ENCODE results near the gene KIF18B. TPM values are rescaled to one million over a fixed set of nuclear protein-coding genes. Genes with fewer than 3 reads are reported as not detected.
"Not testable (repeated sequence)": the region's sequence is repeated elsewhere in the genome, so short reads cannot be mapped to it uniquely, and the experiment has no call there.

Gene KIF18B
- total RNA-seq, 1 donor from 2014 or later: 7.1 TPM

- no peaks in the 10 kb centered on the region for H3K9me3 Mint-ChIP-seq (ENCODE audit: unreplicated experiment)
- H3K4me1 Mint-ChIP-seq (ENCODE audit: unreplicated experiment): no peaks in the 10 kb centered on the region
- peaks cover 9% of the 10 kb centered on the region for H3K27me3 Mint-ChIP-seq (ENCODE audit: unreplicated experiment)
- H3K4me3 Mint-ChIP-seq (ENCODE audit: unreplicated experiment): no peak overlapping the region
- no peaks in the 10 kb centered on the region for H3K36me3 Mint-ChIP-seq (ENCODE audit: low read depth, unreplicated experiment)
- no peak overlapping the region for H3K27ac Mint-ChIP-seq (ENCODE audit: unreplicated experiment)
- TF ChIP-seq CTCF (IDR thresholded peaks at IDR 0.05; ENCODE audit: unreplicated experiment): no peak
- DNase-seq (ENCODE audit: low spot score): no peak
These were observed 5.4 kb upstream of the KIF18B start for GRCh38 chr17:44952946-44953475.

- Mint-ChIP-seq H3K27ac (ENCODE audit: unreplicated experiment) (no peak overlapping the region), H3K9me3 (ENCODE audit: unreplicated experiment) (no peaks in the 10 kb centered on the region), H3K4me3 (ENCODE audit: unreplicated experiment) (peak overlapping the region; percentile 91), H3K4me1 (ENCODE audit: unreplicated experiment) (no peaks in the 10 kb centered on the region), H3K36me3 (ENCODE audit: low read depth, unreplicated experiment) (no peaks in the 10 kb centered on the region), H3K27me3 (ENCODE audit: unreplicated experiment) (peaks cover 17% of the 10 kb centered on the region)
- DNase-seq (ENCODE audit: low spot score): no peak
- TF ChIP-seq CTCF (IDR thresholded peaks at IDR 0.05; ENCODE audit: unreplicated experiment): no peak
These were observed 782 bp upstream of the KIF18B start for GRCh38 chr17:44948315-44948795.

DNA sequence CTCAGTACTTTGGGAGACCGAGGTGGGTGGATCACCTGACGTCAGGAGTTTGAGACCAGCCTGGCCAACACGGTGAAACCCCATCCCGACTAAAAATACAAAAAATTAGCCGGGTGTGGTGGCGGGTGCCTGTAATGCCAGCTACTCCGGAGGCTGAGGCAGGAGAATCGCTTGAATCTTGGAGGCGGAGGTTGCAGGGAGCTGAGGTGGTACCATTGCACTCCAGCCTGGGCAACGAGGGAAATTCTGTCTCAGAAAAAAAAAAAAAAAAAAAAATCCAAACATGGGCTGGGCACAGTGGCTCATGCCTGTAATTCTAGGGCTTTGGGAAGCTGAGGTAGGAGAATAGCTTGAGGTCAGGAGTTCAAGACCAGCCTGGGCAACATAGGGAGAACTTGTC, 1.9 kb downstream of the KIF18B start:
- H3K27ac Mint-ChIP-seq (ENCODE audit: unreplicated experiment); H3K4me3 Mint-ChIP-seq (ENCODE audit: unreplicated experiment); H3K27me3 Mint-ChIP-seq (ENCODE audit: unreplicated experiment); H3K9me3 Mint-ChIP-seq (ENCODE audit: unreplicated experiment); H3K36me3 Mint-ChIP-seq (ENCODE audit: low read depth, unreplicated experiment); DNase-seq (ENCODE audit: low spot score); H3K4me1 Mint-ChIP-seq (ENCODE audit: unreplicated experiment): not testable (repeated sequence)

- Mint-ChIP-seq H3K36me3 (ENCODE audit: low read depth, unreplicated experiment) (no peaks in the 10 kb centered on the region), H3K9me3 (ENCODE audit: unreplicated experiment) (no peaks in the 10 kb centered on the region), H3K4me3 (ENCODE audit: unreplicated experiment) (no peak overlapping the region), H3K27me3 (ENCODE audit: unreplicated experiment) (peaks cover 4% of the 10 kb centered on the region), H3K4me1 (ENCODE audit: unreplicated experiment) (no peaks in the 10 kb centered on the region), H3K27ac (ENCODE audit: unreplicated experiment) (no peak overlapping the region)
- no peak for DNase-seq (ENCODE audit: low spot score)
- TF ChIP-seq CTCF (IDR thresholded peaks at IDR 0.05; ENCODE audit: unreplicated experiment): no peak
These were observed 5.1 kb downstream of the KIF18B start for GRCh38 chr17:44942456-44942855.

DNA sequence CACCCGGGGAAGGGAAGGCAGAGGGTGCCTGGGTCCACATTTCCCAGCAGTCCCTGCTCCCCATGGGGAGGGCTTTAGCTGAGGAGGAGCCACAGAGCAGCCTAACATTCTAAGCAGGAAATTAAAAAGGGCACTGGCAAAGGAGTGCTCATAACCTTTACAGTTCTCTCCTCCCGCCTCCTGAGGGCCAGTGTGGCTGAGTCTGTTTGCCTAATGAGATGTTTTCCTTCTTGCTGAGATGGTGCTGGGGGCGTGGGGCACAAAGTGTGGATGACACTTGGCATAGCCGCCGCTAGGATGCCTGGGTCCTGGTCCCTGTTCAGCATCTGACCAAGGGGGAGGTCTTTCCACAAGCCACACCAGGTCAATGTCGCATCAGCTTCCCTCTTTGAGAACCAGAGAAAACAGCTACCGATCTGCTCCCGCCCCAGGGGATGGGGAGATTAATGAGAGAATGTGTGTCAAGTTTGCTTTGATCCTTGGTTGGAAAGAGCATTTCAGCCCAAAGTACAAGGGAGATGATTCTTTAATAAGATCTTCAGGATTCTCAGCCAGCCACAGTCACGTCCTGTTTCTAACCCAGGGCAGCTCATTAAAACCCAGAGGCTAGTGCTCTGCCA, 5.8 kb downstream of the KIF18B start:
- Mint-ChIP-seq H3K27ac (ENCODE audit: unreplicated experiment) (no peak overlapping the region), H3K9me3 (ENCODE audit: unreplicated experiment) (no peaks in the 10 kb centered on the region), H3K4me1 (ENCODE audit: unreplicated experiment) (no peaks in the 10 kb centered on the region), H3K4me3 (ENCODE audit: unreplicated experiment) (no peak overlapping the region), H3K27me3 (ENCODE audit: unreplicated experiment) (peaks cover 4% of the 10 kb centered on the region), H3K36me3 (ENCODE audit: low read depth, unreplicated experiment) (no peaks in the 10 kb centered on the region)
- no peak for TF ChIP-seq CTCF (IDR thresholded peaks at IDR 0.05; ENCODE audit: unreplicated experiment)
- DNase-seq (ENCODE audit: low spot score): no peak
